Activated naive CD4-positive, alpha-beta T cell treated with anti-CD3 and anti-CD28 coated beads, Interleukin-2, amount 10 ng/mL, durations not matched to agents 7 days and 5 days (primary cell): Measurements from ENCODE around the gene MTERF2.

Source experiments
- CTCF ChIA-PET: fragments of 350-600 bp; sonication (Branson Sonifier 250); formaldehyde crosslinking; loops from one replicate; lab custom pipeline; 2021; ENCODE audit warnings: antibody characterized with exemption; lab: Charles Lee
- DNase-seq: peaks from one replicate; pipeline ENCODE4 v3.0.0-alpha.2; 2020
- H3K27ac Mint-ChIP-seq: one replicate; pipeline ENCODE4 v1.8.0; 2021; ENCODE audit warnings: mild to moderate bottlenecking, moderate library complexity, mixed read lengths
- H3K27me3 Mint-ChIP-seq: one replicate; pipeline ENCODE4 v1.8.0; 2021; ENCODE audit warnings: mild to moderate bottlenecking, mixed read lengths
- H3K36me3 Mint-ChIP-seq: one replicate; pipeline ENCODE4 v1.8.0; 2021; ENCODE audit warnings: mixed read lengths
- H3K4me1 Mint-ChIP-seq: one replicate; pipeline ENCODE4 v1.8.0; 2021; ENCODE audit warnings: mixed read lengths
- H3K4me3 Mint-ChIP-seq: one replicate; pipeline ENCODE4 v1.8.0; 2021; ENCODE audit warnings: mild to moderate bottlenecking, moderate library complexity, mixed read lengths
- H3K9me3 Mint-ChIP-seq: one replicate; pipeline ENCODE4 v1.8.0; 2021; ENCODE audit warnings: mixed read lengths

Gene MTERF2

GRCh38 chr12:106954462-106955376 is 32.2 kb downstream of the MTERF2 start:
- H3K27me3 Mint-ChIP-seq, result peaks cover 14% of the 10 kb centered on the region
- CTCF ChIA-PET, result interaction anchor here (0.6 kb wide), 1 partner anchor 163 kb away, joined by 3 read pairs; no protein-coding TSS in a partner anchor
- H3K27ac Mint-ChIP-seq, result peak overlapping the region; percentile 85
- peaks cover 25% of the 10 kb centered on the region for H3K4me1 Mint-ChIP-seq
- peak overlapping the region; percentile 95 for H3K4me3 Mint-ChIP-seq
- DNase-seq, result peak; percentile 32
- peaks cover 5% of the 10 kb centered on the region for H3K9me3 Mint-ChIP-seq
- peaks cover 10% of the 10 kb centered on the region for H3K36me3 Mint-ChIP-seq

- peaks cover 14% of the 10 kb centered on the region for H3K27me3 Mint-ChIP-seq
- H3K4me3 Mint-ChIP-seq, result no peak overlapping the region
- no peak overlapping the region for H3K27ac Mint-ChIP-seq
- DNase-seq, result no peak
- CTCF ChIA-PET, result interaction anchor here (0.6 kb wide), 1 partner anchor 164 kb away, joined by 3 read pairs; no protein-coding TSS in a partner anchor
- peaks cover 13% of the 10 kb centered on the region for H3K9me3 Mint-ChIP-seq
- H3K36me3 Mint-ChIP-seq, result peaks cover 8% of the 10 kb centered on the region
- peaks cover 22% of the 10 kb centered on the region for H3K4me1 Mint-ChIP-seq
Observed at GRCh38 chr12:106953352-106954250, 33.3 kb downstream of the MTERF2 start.

GRCh38 chr12:106950591-106950990 is 36.4 kb downstream of the MTERF2 start:
- DNase-seq, result no peak
- Mint-ChIP-seq H3K4me3 (no peak overlapping the region), H3K9me3 (peaks cover 20% of the 10 kb centered on the region), H3K36me3 (peaks cover 2% of the 10 kb centered on the region), H3K27me3 (peaks cover 14% of the 10 kb centered on the region), H3K27ac (no peak overlapping the region), H3K4me1 (peaks cover 9% of the 10 kb centered on the region)
- CTCF ChIA-PET, result no interaction called here

- Mint-ChIP-seq H3K4me3 (no peak overlapping the region), H3K27ac (no peak overlapping the region), H3K9me3 (peaks cover 23% of the 10 kb centered on the region), H3K27me3 (peaks cover 6% of the 10 kb centered on the region), H3K4me1 (no peaks in the 10 kb centered on the region), H3K36me3 (peaks cover 2% of the 10 kb centered on the region)
- no peak for DNase-seq
- CTCF ChIA-PET, result no interaction called here
Observed at GRCh38 chr12:106947461-106947860, 39.5 kb downstream of the MTERF2 start.

- H3K4me3 Mint-ChIP-seq, result no peak overlapping the region
- CTCF ChIA-PET, result no interaction called here
- no peak overlapping the region for H3K27ac Mint-ChIP-seq
- no peaks in the 10 kb centered on the region for H3K4me1 Mint-ChIP-seq
- H3K27me3 Mint-ChIP-seq, result no peaks in the 10 kb centered on the region
- DNase-seq, result no peak
- H3K36me3 Mint-ChIP-seq, result peaks cover 2% of the 10 kb centered on the region
- H3K9me3 Mint-ChIP-seq, result peaks cover 21% of the 10 kb centered on the region
Observed at GRCh38 chr12:106945261-106945851, 41.6 kb downstream of the MTERF2 start.

- H3K27me3 Mint-ChIP-seq, result peaks cover 2% of the 10 kb centered on the region
- no peaks in the 10 kb centered on the region for H3K36me3 Mint-ChIP-seq
- peaks cover 4% of the 10 kb centered on the region for H3K9me3 Mint-ChIP-seq
- H3K4me3 Mint-ChIP-seq, result no peak overlapping the region
- H3K27ac Mint-ChIP-seq, result no peak overlapping the region
- DNase-seq, result no peak
- CTCF ChIA-PET, result no interaction called here
- no peaks in the 10 kb centered on the region for H3K4me1 Mint-ChIP-seq
Observed at GRCh38 chr12:106942775-106943174, 44.2 kb downstream of the MTERF2 start.

- peaks cover 8% of the 10 kb centered on the region for H3K27me3 Mint-ChIP-seq
Observed at GRCh38 chr12:106941481-106942156, 45.3 kb downstream of the MTERF2 start.

GRCh38 chr12:106934277-106934676 is 52.7 kb downstream of the MTERF2 start:
- no peak for DNase-seq
- no peaks in the 10 kb centered on the region for H3K4me1 Mint-ChIP-seq
- H3K27me3 Mint-ChIP-seq, result peaks cover 28% of the 10 kb centered on the region
- no peaks in the 10 kb centered on the region for H3K36me3 Mint-ChIP-seq
- no peak overlapping the region for H3K4me3 Mint-ChIP-seq
- H3K27ac Mint-ChIP-seq, result no peak overlapping the region
- H3K9me3 Mint-ChIP-seq, result no peaks in the 10 kb centered on the region
- CTCF ChIA-PET, result no interaction called here

More at GRCh38 chr12:106941481-106942156, 45.3 kb downstream of the MTERF2 start:
- H3K36me3 Mint-ChIP-seq, result no peaks in the 10 kb centered on the region
- DNase-seq, result no peak
- CTCF ChIA-PET, result no interaction called here
- no peak overlapping the region for H3K4me3 Mint-ChIP-seq
- no peaks in the 10 kb centered on the region for H3K4me1 Mint-ChIP-seq
- no peak overlapping the region for H3K27ac Mint-ChIP-seq
- H3K9me3 Mint-ChIP-seq, result peaks cover 2% of the 10 kb centered on the region
